SK-N-SH (cell line): ENCODE results near the gene USP40. TPM values are rescaled to one million over a fixed set of nuclear protein-coding genes. Genes with fewer than 3 reads are reported as not detected.

Source experiments
- CTCF ChIA-PET: fragments of 300-600, 350-600 bp; formaldehyde crosslinking; extraction: SDS; loops from one replicate; lab custom pipeline; 2021; lab: Yijun Ruan, JAX
- POLR2A ChIA-PET: fragments of 350-600 bp; sonication (Branson Sonifier 250); formaldehyde crosslinking; extraction: SDS; loops from one replicate; lab custom pipeline; 2020; ENCODE audit warnings: antibody characterized with exemption, inconsistent platforms; lab: Yijun Ruan, JAX
- DNase-seq: peaks from one replicate; pipeline ENCODE4 v3.0.0; 2012
- H2AFZ ChIP-seq: fragments of 200-600 bp; sonication (generic); 2 replicates; pipeline ENCODE4 v1.8.1; 2016; ENCODE audit warnings: antibody characterized with exemption, mild to moderate bottlenecking, low read depth
- H3F3A ChIP-seq: fragments of 200-600 bp; sonication (generic); replicated peaks from 2 replicates; pipeline ENCODE3; 2016; ENCODE audit warnings: antibody characterized with exemption, mild to moderate bottlenecking; ENCODE audit not compliant: insufficient read depth
- H3K27ac ChIP-seq, 2 experiments: fragments of 200-500 bp in 1 of 2; fragments of 200-600 bp in 1 of 2; sonication (Bioruptor generic) in 1 of 2; sonication (generic), shearing (Covaris generic) in 1 of 2; 2 replicates each; pipeline versions ENCODE4 v1.5.1 to v1.6.1; 2014 to 2016; ENCODE audit warnings: low read depth in 2 of 2, inconsistent platforms in 1 of 2, low read length in 1 of 2, mild to moderate bottlenecking in 1 of 2, mixed read lengths in 1 of 2
- H3K27me3 ChIP-seq: fragments of 200-600 bp; sonication (generic), shearing (Covaris generic); 2 replicates; pipeline ENCODE4 v1.6.1; 2016; ENCODE audit warnings: mixed run types; ENCODE audit not compliant: insufficient read depth
- H3K36me3 ChIP-seq, 2 experiments: fragments of 200-500 bp in 1 of 2; fragments of 200-600 bp in 1 of 2; sonication (Bioruptor generic) in 1 of 2; sonication (generic) in 1 of 2; replicated peaks in 1 of 2; 2 replicates each; pipeline versions ENCODE3 to v1.5.1; 2014 to 2016; ENCODE audit warnings: low read length in 1 of 2, mild to moderate bottlenecking in 1 of 2; ENCODE audit not compliant: insufficient read depth in 2 of 2, control insufficient read depth in 1 of 2
- H3K4me1 ChIP-seq, 2 experiments: fragments of 200-500 bp in 1 of 2; fragments of 200-600 bp in 1 of 2; sonication (Bioruptor generic) in 1 of 2; sonication (generic), shearing (Covaris generic) in 1 of 2; 2 replicates each; pipeline versions ENCODE4 v1.5.1 to v1.6.1; 2014 to 2016; ENCODE audit warnings: low read depth in 1 of 2, low read length in 1 of 2, mixed run types in 1 of 2; ENCODE audit not compliant: insufficient read depth in 2 of 2, control insufficient read depth in 1 of 2
- H3K4me2 ChIP-seq: fragments of 200-600 bp; sonication (generic), shearing (Covaris generic); 2 replicates; pipeline ENCODE4 v1.6.1; 2017; ENCODE audit warnings: mixed run types
- H3K4me3 ChIP-seq, 2 experiments: fragments of 200-500 bp in 1 of 2; fragments of 200-600 bp in 1 of 2; sonication (Bioruptor generic) in 1 of 2; sonication (generic), shearing (Covaris generic) in 1 of 2; 2 replicates each; pipeline versions ENCODE4 v1.5.1 to v1.8.1; 2014 to 2016; ENCODE audit warnings: low read depth in 2 of 2, inconsistent platforms in 1 of 2, low read length in 1 of 2, mild to moderate bottlenecking in 1 of 2, mixed read lengths in 1 of 2, moderate library complexity in 1 of 2
- H3K79me2 ChIP-seq: fragments of 200-600 bp; sonication (generic); 2 replicates; pipeline ENCODE4 v1.8.1; 2017; ENCODE audit warnings: mild to moderate bottlenecking; ENCODE audit not compliant: insufficient read depth
- H3K9ac ChIP-seq: fragments of 200-600 bp; sonication (generic); 2 replicates; pipeline ENCODE4 v1.6.1; 2017; ENCODE audit warnings: mixed run types
- H3K9me2 ChIP-seq: fragments of 200-600 bp; sonication (generic); 2 replicates; pipeline ENCODE4 v1.6.1; 2017; ENCODE audit warnings: mixed run types
- H3K9me3 ChIP-seq: fragments of 200-600 bp; sonication (generic); 2 replicates; pipeline ENCODE4 v1.6.1; 2017; ENCODE audit warnings: mixed run types, mild to moderate bottlenecking, moderate library complexity
- H4K20me1 ChIP-seq: fragments of 200-600 bp; sonication (generic); 2 replicates; pipeline ENCODE4 v1.6.1; 2017; ENCODE audit warnings: mild to moderate bottlenecking, mixed run types; ENCODE audit not compliant: insufficient read depth
- CHD2 ChIP-seq: fragments of 150-350 bp; IDR thresholded peaks from 2 replicates; pipeline ENCODE4 v1.6.1; 2018; ENCODE audit warnings: low read length; ENCODE audit not compliant: partially characterized antibody
- ELF1 ChIP-seq: IDR thresholded peaks from 2 replicates; pipeline ENCODE4 v1.4.0; 2012
- FOSL2 ChIP-seq: IDR thresholded peaks from 2 replicates; pipeline ENCODE4 v1.4.0; 2012; ENCODE audit warnings: low read depth, mild to moderate bottlenecking, moderate library complexity, borderline replicate concordance
- GATA2 ChIP-seq: sonication (generic); formaldehyde crosslinking; IDR thresholded peaks from 2 replicates; pipeline ENCODE4 v1.5.0; 2020; ENCODE audit warnings: mild to moderate bottlenecking, missing genetic modification reagents
- MEF2A ChIP-seq: IDR thresholded peaks from 2 replicates; pipeline ENCODE4 v1.4.0; 2012; ENCODE audit warnings: low read depth, borderline replicate concordance
- RAD21 ChIP-seq: IDR thresholded peaks from 2 replicates; pipeline ENCODE4 v1.6.1; 2012; ENCODE audit warnings: mild to moderate bottlenecking, low read length
- REST ChIP-seq: IDR thresholded peaks from 2 replicates; pipeline ENCODE4 v1.6.1; 2012; ENCODE audit warnings: mild to moderate bottlenecking, low read depth, low read length, moderate library complexity
- TCF12 ChIP-seq: IDR thresholded peaks from 2 replicates; pipeline ENCODE4 v1.4.0; 2012
- TEAD4 ChIP-seq: IDR thresholded peaks from 2 replicates; pipeline ENCODE4 v1.4.0; 2012; ENCODE audit warnings: mild to moderate bottlenecking, borderline replicate concordance; ENCODE audit not compliant: insufficient read depth
- YY1 ChIP-seq: IDR thresholded peaks from 2 replicates; pipeline ENCODE4 v1.4.0; 2012; ENCODE audit warnings: low read depth, mild to moderate bottlenecking
- WGBS: methylation state at CpG from one replicate; pipeline ENCODE4 v1.1.6; 2017; ENCODE audit warnings: low lambda C conversion rate; 5-methylcytosine and 5-hydroxymethylcytosine counted together
- polyA plus RNA-seq, 3 experiments: library from polyadenylated mRNA; depleted of rRNA; stranded (reverse); fragments of >200 nt; gene quantifications; 2 replicates each; pipeline ENCODE4 v1.2.3, GENCODE V29; 2012
- TF ChIP-seq, protein P1 (sequence below): IDR thresholded peaks from 2 replicates; pipeline ENCODE4 v1.4.0; 2012; ENCODE audit warnings: low read depth, borderline replicate concordance
- TF ChIP-seq, protein P2 (sequence below): fragments of 150-350 bp; IDR thresholded peaks from 2 replicates; pipeline ENCODE4 v1.6.1; 2017; ENCODE audit warnings: antibody characterized with exemption, low read length, low read depth, borderline replicate concordance

The USP40 gene
- polyA plus RNA-seq, 1 of the 3 experiments (the other 2 are of a cell fraction): 37.0 TPM

DNA sequence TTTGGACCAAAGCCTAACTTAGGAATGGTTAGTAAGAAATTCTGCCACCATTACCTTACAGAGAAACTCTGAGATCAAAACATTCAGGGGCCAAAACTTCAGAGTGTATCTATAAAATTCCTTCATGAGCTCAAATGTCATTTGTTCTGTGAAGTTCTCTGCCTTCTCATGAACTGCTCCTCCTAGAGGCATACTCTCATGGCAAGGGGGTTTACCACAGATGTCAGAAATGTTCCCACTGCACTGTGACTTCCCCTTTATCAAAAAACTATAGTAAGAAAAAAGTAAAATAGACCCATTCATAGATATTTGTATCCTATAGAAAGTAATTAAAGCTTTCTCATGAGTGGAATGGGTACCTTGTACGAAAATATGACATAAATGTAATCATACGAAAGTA lies 68.5 kb downstream of the USP40 start:
- Histone ChIP-seq H3K9me3 (no peaks in the 10 kb centered on the region), H3K9me2 (no peaks in the 10 kb centered on the region), H3K36me3 (peaks cover 51 to 66% of the 10 kb centered on the region in 2 experiments), H3K4me1 (no peaks in the 10 kb centered on the region), H3K27me3 (no peaks in the 10 kb centered on the region), H3K4me2 (no peak overlapping the region), H3K27ac (no peak overlapping the region), H3K9ac (no peak overlapping the region), H3K4me3 (no peak overlapping the region), H3F3A (no peaks in the 10 kb centered on the region), H2AFZ (no peak overlapping the region), H4K20me1 (no peaks in the 10 kb centered on the region), H3K79me2 (no peaks in the 10 kb centered on the region)
- DNase-seq: no peak
- ChIA-PET POLR2A (no interaction called here), CTCF (interaction anchor here (1.8 kb wide), 1 partner anchor 213 kb away, joined by 5 read pairs; no protein-coding TSS in a partner anchor)
- WGBS: 96% methylated on average over 2 of the region's 2 CpGs
- TF ChIP-seq TEAD4: no peak
- TF ChIP-seq GATA2 (CRISPR knock-in tag): no peak
- no peak for TF ChIP-seq TCF12
- no peak for TF ChIP-seq FOSL2
- no peak for TF ChIP-seq ELF1
- TF ChIP-seq CHD2: no peak
- no peak for TF ChIP-seq MEF2A
- TF ChIP-seq, protein P1, sequence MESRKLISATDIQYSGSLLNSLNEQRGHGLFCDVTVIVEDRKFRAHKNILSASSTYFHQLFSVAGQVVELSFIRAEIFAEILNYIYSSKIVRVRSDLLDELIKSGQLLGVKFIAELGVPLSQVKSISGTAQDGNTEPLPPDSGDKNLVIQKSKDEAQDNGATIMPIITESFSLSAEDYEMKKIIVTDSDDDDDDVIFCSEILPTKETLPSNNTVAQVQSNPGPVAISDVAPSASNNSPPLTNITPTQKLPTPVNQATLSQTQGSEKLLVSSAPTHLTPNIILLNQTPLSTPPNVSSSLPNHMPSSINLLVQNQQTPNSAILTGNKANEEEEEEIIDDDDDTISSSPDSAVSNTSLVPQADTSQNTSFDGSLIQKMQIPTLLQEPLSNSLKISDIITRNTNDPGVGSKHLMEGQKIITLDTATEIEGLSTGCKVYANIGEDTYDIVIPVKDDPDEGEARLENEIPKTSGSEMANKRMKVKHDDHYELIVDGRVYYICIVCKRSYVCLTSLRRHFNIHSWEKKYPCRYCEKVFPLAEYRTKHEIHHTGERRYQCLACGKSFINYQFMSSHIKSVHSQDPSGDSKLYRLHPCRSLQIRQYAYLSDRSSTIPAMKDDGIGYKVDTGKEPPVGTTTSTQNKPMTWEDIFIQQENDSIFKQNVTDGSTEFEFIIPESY: no peak
- no peak for TF ChIP-seq REST
- TF ChIP-seq, protein P2, sequence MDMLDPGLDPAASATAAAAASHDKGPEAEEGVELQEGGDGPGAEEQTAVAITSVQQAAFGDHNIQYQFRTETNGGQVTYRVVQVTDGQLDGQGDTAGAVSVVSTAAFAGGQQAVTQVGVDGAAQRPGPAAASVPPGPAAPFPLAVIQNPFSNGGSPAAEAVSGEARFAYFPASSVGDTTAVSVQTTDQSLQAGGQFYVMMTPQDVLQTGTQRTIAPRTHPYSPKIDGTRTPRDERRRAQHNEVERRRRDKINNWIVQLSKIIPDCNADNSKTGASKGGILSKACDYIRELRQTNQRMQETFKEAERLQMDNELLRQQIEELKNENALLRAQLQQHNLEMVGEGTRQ: no peak

DNA sequence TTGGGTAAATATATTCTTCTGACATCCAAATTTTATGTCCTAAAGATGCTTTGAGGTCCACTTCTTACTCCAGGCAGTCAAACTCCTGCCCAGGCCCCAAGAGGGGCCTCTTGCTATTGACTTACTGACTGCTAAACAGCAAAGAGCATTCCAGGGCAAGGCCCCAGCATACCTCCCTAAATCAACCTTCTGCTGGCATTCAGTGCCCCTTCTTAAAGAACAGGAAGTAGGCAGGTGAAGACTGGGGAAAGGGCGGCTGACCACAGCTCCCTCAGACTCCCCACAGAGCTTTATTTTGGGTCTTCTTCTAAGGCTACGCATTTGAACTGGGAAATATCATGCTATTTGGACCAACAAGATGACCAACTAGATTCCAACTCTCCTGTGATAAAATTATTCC lies 68.9 kb downstream of the USP40 start:
- CTCF ChIA-PET: interaction anchor here (1.8 kb wide), 1 partner anchor 214 kb away, joined by 5 read pairs; no protein-coding TSS in a partner anchor
- WGBS: 80% methylated on average over 2 of the region's 2 CpGs

More for the DNA sequence above, 68.9 kb downstream of the USP40 start:
- TF ChIP-seq YY1 (no peak), RAD21 (no peak)
- Histone ChIP-seq H3K27ac (no peak overlapping the region), H4K20me1 (no peaks in the 10 kb centered on the region), H3K79me2 (no peaks in the 10 kb centered on the region), H3K36me3 (peaks cover 51 to 67% of the 10 kb centered on the region in 2 experiments), H3K4me2 (no peak overlapping the region), H3K27me3 (no peaks in the 10 kb centered on the region), H3K9me2 (no peaks in the 10 kb centered on the region), H3K4me1 (no peaks in the 10 kb centered on the region), H3K9ac (no peak overlapping the region), H3K9me3 (no peaks in the 10 kb centered on the region), H3F3A (no peaks in the 10 kb centered on the region), H2AFZ (no peak overlapping the region), H3K4me3 (no peak overlapping the region)
- DNase-seq: no peak
- POLR2A ChIA-PET: no interaction called here
